ENCODE data around the gene LAMTOR3. TPM values are rescaled to one million over a fixed set of nuclear protein-coding genes. Genes with fewer than 3 reads are reported as not detected.

LAMTOR3 gene
- polyA plus RNA-seq, 1 of the 3 experiments (the other 2 are of a cell fraction), result 20.8 TPM

DNA sequence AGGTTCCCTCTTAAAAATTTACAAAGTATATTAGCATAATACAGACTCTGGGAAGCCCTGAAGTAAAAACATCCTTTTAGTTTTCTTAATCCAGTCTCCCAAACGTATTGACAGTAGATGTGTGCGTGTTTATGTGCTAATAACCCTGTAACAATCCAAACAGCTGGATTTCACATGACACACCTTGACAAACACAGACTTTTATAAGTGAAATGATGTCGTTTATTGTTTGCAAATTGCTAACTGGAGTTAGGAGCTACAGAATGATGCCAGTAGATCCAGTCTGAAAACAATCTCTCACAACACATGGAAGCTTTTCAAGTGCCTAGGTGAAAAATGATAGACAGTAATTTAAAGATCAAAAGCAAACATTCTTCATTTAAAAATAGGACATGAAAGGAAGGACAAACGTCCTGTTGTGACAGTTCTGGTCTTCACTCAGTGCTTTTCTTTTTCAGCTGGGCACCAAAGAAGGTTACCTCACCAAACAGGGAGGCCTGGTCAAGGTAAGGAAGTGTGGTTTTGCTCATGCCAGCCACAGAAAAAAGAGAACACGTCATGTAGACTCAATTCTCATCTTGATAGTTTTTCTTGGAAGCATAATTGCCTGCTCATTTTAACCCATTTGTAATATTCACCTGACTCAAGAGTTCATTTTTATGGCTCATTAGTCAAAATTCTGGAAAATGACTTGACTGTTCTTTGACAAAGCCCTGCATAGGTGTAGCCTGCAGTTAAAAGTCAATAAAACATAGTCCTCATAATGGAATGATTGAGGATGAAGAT lies 32.9 kb downstream of the LAMTOR3 start:
- Histone ChIP-seq H3F3A (replicated peaks; ENCODE audit: insufficient read depth) (no peaks in the 10 kb centered on the region), H3K9me3 (no peaks in the 10 kb centered on the region), H3K9ac (no peak overlapping the region), H2AFZ (ENCODE audit: low read depth) (no peak overlapping the region), H3K4me1 (ENCODE audit: control insufficient read depth in 1 of 2, insufficient read depth in 2 of 2, low read depth in 1 of 2, low read length in 1 of 2) (no peaks in the 10 kb centered on the region), H3K36me3 (replicated peaks in 1 of 2; ENCODE audit: control insufficient read depth in 1 of 2, insufficient read depth in 2 of 2, low read length in 1 of 2) (no peaks in the 10 kb centered on the region), H3K27ac (ENCODE audit: low read depth in 2 of 2, low read length in 1 of 2) (no peak overlapping the region), H3K9me2 (no peaks in the 10 kb centered on the region), H3K4me3 (ENCODE audit: low read depth in 2 of 2, low read length in 1 of 2) (no peak overlapping the region), H3K4me2 (no peak overlapping the region), H3K79me2 (ENCODE audit: insufficient read depth) (no peaks in the 10 kb centered on the region), H4K20me1 (ENCODE audit: insufficient read depth) (no peaks in the 10 kb centered on the region), H3K27me3 (ENCODE audit: insufficient read depth) (no peaks in the 10 kb centered on the region)
- WGBS (ENCODE audit: low lambda C conversion rate), result 22% methylated on average over 5 of the region's 5 CpGs
- ChIA-PET CTCF (interaction anchor here (0.6 to 1.5 kb wide), 2 partner anchors 50 to 1167 kb away, joined by 3 to 4 read pairs; no protein-coding TSS in a partner anchor), POLR2A (no interaction called here)
- TF ChIP-seq MXI1 (IDR thresholded peaks at IDR 0.05; ENCODE audit: low read depth, low read length) (no peak), PBX3 (IDR thresholded peaks at IDR 0.05) (no peak), POLR2AphosphoS5 (IDR thresholded peaks at IDR 0.05; ENCODE audit: low read depth, low read length) (no peak), MEF2A (IDR thresholded peaks at IDR 0.05; ENCODE audit: borderline replicate concordance, low read depth) (no peak), FOSL2 (IDR thresholded peaks at IDR 0.05; ENCODE audit: borderline replicate concordance, low read depth) (no peak), YY1 (IDR thresholded peaks at IDR 0.05; ENCODE audit: low read depth) (no peak), GABPA (IDR thresholded peaks at IDR 0.05; ENCODE audit: low read depth) (no peak), CHD2 (IDR thresholded peaks at IDR 0.05; ENCODE audit: low read length, partially characterized antibody) (no peak), TAF1 (IDR thresholded peaks at IDR 0.05; ENCODE audit: borderline replicate concordance, low read depth, low read length) (no peak)
- TF ChIP-seq, protein P1, sequence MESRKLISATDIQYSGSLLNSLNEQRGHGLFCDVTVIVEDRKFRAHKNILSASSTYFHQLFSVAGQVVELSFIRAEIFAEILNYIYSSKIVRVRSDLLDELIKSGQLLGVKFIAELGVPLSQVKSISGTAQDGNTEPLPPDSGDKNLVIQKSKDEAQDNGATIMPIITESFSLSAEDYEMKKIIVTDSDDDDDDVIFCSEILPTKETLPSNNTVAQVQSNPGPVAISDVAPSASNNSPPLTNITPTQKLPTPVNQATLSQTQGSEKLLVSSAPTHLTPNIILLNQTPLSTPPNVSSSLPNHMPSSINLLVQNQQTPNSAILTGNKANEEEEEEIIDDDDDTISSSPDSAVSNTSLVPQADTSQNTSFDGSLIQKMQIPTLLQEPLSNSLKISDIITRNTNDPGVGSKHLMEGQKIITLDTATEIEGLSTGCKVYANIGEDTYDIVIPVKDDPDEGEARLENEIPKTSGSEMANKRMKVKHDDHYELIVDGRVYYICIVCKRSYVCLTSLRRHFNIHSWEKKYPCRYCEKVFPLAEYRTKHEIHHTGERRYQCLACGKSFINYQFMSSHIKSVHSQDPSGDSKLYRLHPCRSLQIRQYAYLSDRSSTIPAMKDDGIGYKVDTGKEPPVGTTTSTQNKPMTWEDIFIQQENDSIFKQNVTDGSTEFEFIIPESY (IDR thresholded peaks at IDR 0.05; ENCODE audit: borderline replicate concordance, low read depth), result no peak
- TF ChIP-seq, protein P2, sequence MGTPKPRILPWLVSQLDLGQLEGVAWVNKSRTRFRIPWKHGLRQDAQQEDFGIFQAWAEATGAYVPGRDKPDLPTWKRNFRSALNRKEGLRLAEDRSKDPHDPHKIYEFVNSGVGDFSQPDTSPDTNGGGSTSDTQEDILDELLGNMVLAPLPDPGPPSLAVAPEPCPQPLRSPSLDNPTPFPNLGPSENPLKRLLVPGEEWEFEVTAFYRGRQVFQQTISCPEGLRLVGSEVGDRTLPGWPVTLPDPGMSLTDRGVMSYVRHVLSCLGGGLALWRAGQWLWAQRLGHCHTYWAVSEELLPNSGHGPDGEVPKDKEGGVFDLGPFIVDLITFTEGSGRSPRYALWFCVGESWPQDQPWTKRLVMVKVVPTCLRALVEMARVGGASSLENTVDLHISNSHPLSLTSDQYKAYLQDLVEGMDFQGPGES (IDR thresholded peaks at IDR 0.05; ENCODE audit: low read depth, low read length), result no peak
- TF ChIP-seq, protein P3, sequence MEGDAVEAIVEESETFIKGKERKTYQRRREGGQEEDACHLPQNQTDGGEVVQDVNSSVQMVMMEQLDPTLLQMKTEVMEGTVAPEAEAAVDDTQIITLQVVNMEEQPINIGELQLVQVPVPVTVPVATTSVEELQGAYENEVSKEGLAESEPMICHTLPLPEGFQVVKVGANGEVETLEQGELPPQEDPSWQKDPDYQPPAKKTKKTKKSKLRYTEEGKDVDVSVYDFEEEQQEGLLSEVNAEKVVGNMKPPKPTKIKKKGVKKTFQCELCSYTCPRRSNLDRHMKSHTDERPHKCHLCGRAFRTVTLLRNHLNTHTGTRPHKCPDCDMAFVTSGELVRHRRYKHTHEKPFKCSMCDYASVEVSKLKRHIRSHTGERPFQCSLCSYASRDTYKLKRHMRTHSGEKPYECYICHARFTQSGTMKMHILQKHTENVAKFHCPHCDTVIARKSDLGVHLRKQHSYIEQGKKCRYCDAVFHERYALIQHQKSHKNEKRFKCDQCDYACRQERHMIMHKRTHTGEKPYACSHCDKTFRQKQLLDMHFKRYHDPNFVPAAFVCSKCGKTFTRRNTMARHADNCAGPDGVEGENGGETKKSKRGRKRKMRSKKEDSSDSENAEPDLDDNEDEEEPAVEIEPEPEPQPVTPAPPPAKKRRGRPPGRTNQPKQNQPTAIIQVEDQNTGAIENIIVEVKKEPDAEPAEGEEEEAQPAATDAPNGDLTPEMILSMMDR (IDR thresholded peaks at IDR 0.05), result no peak
- no peak for DNase-seq

Data from SK-N-SH (cell line).